ENCODE measurements around the gene ENAM.
"Not testable (repeated sequence)": the region's sequence is repeated elsewhere in the genome, so short reads cannot be mapped to it uniquely, and the experiment has no call there.

The ENAM gene

GRCh38 chr4:70623323-70623722, 5.2 kb upstream of the ENAM start:
- Histone ChIP-seq H3K9me3 (peaks cover 4% of the 10 kb centered on the region; the same call in 1 of the 2 replicates), H3K36me3 (no peaks in the 10 kb centered on the region), H3K9ac (no peak overlapping the region), H3K27me3 (no peaks in the 10 kb centered on the region), H3K4me2 (no peak overlapping the region), H3K27ac (no peak overlapping the region), H3K4me1 (no peaks in the 10 kb centered on the region), H3K4me3 (no peak overlapping the region), H4K20me1 (no peaks in the 10 kb centered on the region)
- no peak for TF ChIP-seq Cebpa-rat (IDR thresholded peaks at IDR 0.05)

GRCh38 chr4:70624226-70624793, 4.2 kb upstream of the ENAM start:
- no peaks in the 10 kb centered on the region for H3K27me3 ChIP-seq
- TF ChIP-seq Cebpa-rat (IDR thresholded peaks at IDR 0.05), result no peak
- H3K27ac ChIP-seq, result no peak overlapping the region
- no peaks in the 10 kb centered on the region for H3K36me3 ChIP-seq
- no peaks in the 10 kb centered on the region for H4K20me1 ChIP-seq
- no peaks in the 10 kb centered on the region for H3K9me3 ChIP-seq
- no peak overlapping the region for H3K9ac ChIP-seq
- H3K4me1 ChIP-seq, result no peaks in the 10 kb centered on the region
- no peak overlapping the region for H3K4me3 ChIP-seq
- no peak overlapping the region for H3K4me2 ChIP-seq

- Histone ChIP-seq H3K4me2 (no peak overlapping the region), H3K4me1 (no peaks in the 10 kb centered on the region), H3K4me3 (no peak overlapping the region), H3K27ac (no peak overlapping the region), H3K9ac (no peak overlapping the region), H3K36me3 (no peaks in the 10 kb centered on the region), H3K27me3 (no peaks in the 10 kb centered on the region), H4K20me1 (no peaks in the 10 kb centered on the region), H3K9me3 (no peaks in the 10 kb centered on the region)
- TF ChIP-seq Cebpa-rat (IDR thresholded peaks at IDR 0.05), result no peak
Measured at GRCh38 chr4:70627620-70628019, 924 bp upstream of the ENAM start.

- no peaks in the 10 kb centered on the region for H3K27me3 ChIP-seq
- H3K9ac ChIP-seq, result no peak overlapping the region
- no peaks in the 10 kb centered on the region for H3K36me3 ChIP-seq
- H3K9me3 ChIP-seq, result no peaks in the 10 kb centered on the region
- no peak overlapping the region for H3K27ac ChIP-seq
- no peaks in the 10 kb centered on the region for H3K4me1 ChIP-seq
- no peaks in the 10 kb centered on the region for H4K20me1 ChIP-seq
- no peak for TF ChIP-seq Cebpa-rat (IDR thresholded peaks at IDR 0.05)
- H3K4me3 ChIP-seq, result no peak overlapping the region
- H3K4me2 ChIP-seq, result no peak overlapping the region
Measured at GRCh38 chr4:70629469-70630090, 1.0 kb downstream of the ENAM start.

- no peak overlapping the region for H3K4me2 ChIP-seq
- no peaks in the 10 kb centered on the region for H3K36me3 ChIP-seq
- H3K9ac ChIP-seq, result no peak overlapping the region
- H4K20me1 ChIP-seq, result no peaks in the 10 kb centered on the region
- H3K27me3 ChIP-seq, result no peaks in the 10 kb centered on the region
- H3K27ac ChIP-seq, result no peak overlapping the region
- H3K4me3 ChIP-seq, result no peak overlapping the region
- no peak for TF ChIP-seq Cebpa-rat (IDR thresholded peaks at IDR 0.05)
- no peaks in the 10 kb centered on the region for H3K4me1 ChIP-seq
- H3K9me3 ChIP-seq, result no peaks in the 10 kb centered on the region
Measured at GRCh38 chr4:70630162-70630561, 1.6 kb downstream of the ENAM start.

DNA sequence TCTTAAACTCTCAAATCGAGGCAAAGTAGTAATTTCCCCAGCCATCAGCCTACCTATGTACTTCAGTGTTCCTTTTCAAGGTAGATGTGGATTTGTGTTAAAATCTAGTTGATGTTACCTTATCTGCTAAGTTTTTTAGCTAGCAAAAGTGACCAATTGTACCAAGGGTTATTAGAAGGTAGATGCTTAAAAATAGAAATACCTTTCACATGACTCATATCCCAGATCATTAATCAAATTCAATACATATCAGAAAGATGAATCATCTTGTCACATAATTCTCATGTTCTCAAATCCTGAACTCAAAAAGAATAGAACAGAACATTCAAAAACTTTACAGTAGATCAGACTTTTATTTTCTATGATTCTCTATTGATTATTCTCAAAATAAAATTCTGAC, 3.5 kb downstream of the ENAM start:
- Histone ChIP-seq H3K4me2 (no peak overlapping the region), H3K4me3 (no peak overlapping the region), H3K9ac (no peak overlapping the region), H3K4me1 (no peaks in the 10 kb centered on the region), H3K27me3 (no peaks in the 10 kb centered on the region), H3K9me3 (no peaks in the 10 kb centered on the region), H3K36me3 (no peaks in the 10 kb centered on the region), H4K20me1 (no peaks in the 10 kb centered on the region), H3K27ac (no peak overlapping the region)
- no peak for TF ChIP-seq Cebpa-rat (IDR thresholded peaks at IDR 0.05)

DNA sequence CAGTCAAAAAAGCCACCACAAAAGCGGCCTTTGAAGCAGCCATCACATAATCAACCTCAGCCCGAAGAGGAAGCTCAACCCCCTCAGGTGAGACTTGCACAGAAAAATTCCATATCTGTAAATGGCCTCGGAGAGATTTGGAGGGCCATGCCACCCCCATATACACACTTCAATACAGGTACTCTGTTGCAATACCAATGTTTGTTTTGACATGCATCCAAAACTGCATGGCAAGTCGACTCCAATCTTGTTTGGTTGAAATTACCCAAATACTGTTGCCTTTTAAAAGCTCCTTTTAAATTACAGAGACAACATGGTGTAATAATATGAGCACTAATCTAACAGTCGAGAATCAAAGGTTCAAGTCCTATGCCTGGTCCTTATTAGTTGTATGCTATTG, 5.9 kb downstream of the ENAM start:
- H3K4me1 ChIP-seq, result no peaks in the 10 kb centered on the region
- no peak overlapping the region for H3K4me3 ChIP-seq
- H3K27ac ChIP-seq, result no peak overlapping the region
- H4K20me1 ChIP-seq, result no peaks in the 10 kb centered on the region
- H3K36me3 ChIP-seq, result no peaks in the 10 kb centered on the region
- TF ChIP-seq Cebpa-rat (IDR thresholded peaks at IDR 0.05), result no peak
- no peaks in the 10 kb centered on the region for H3K9me3 ChIP-seq
- no peak overlapping the region for H3K9ac ChIP-seq
- H3K4me2 ChIP-seq, result no peak overlapping the region
- H3K27me3 ChIP-seq, result no peaks in the 10 kb centered on the region

DNA sequence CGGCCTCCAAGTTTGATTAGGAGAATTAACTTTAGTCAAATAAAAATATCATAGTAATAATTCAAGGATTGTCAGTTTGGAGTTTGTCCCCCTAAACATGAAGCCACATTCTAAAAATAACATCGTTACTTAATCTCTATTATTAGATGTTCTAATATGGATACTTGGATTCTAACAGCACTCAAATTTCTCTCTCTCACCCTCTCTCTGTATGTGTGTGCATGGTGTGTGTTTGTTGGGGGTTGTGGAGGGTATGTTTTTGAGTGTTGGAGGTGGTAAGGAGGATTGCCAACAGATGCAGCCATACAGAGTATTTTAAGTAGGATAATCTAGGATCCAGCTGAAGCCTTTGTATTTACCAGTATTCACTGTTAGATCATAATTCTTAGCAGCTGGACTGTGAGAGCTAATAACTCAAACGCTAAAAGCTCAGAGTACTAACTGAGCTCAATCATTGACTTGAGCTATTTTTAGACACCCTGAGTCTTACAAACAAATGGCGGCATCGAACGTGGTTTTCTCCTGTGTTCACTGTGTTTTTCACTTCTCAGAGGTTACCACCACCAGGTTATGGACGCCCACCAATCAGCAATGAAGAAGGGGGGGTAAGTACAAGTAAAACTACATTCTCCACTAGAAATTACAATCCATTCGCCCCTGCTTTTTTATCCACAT, 8.8 kb downstream of the ENAM start:
- TF ChIP-seq Cebpa-rat (IDR thresholded peaks at IDR 0.05), result no peak

DNA sequence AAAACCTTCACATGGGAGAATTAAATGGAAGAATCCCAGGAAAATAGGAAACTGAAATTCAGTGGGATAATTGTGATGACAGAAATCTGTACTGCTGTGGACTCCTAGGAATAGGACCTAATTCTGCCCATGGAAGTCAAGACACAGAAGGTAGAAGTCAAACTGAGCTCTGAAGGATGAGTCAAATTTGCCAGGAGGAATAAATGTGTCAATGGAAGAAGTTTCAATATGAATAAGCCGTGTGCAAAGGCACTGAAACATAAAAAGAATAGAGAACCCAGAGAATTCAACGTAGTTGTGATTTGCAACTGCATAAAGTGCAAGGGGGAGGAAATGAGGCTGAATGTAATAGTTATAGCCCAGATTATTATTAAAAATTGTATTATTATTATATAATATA, 11.6 kb downstream of the ENAM start:
- H3K4me2 ChIP-seq, result no peak overlapping the region

More for the DNA sequence above, 8.8 kb downstream of the ENAM start:
- H3K4me3 ChIP-seq, result no peak overlapping the region
- no peak overlapping the region for H3K9ac ChIP-seq
- H3K36me3 ChIP-seq, result no peaks in the 10 kb centered on the region
- no peaks in the 10 kb centered on the region for H3K4me1 ChIP-seq
- no peak overlapping the region for H3K4me2 ChIP-seq
- no peak overlapping the region for H3K27ac ChIP-seq
- no peaks in the 10 kb centered on the region for H4K20me1 ChIP-seq
- no peaks in the 10 kb centered on the region for H3K27me3 ChIP-seq
- H3K9me3 ChIP-seq, result no peaks in the 10 kb centered on the region

DNA sequence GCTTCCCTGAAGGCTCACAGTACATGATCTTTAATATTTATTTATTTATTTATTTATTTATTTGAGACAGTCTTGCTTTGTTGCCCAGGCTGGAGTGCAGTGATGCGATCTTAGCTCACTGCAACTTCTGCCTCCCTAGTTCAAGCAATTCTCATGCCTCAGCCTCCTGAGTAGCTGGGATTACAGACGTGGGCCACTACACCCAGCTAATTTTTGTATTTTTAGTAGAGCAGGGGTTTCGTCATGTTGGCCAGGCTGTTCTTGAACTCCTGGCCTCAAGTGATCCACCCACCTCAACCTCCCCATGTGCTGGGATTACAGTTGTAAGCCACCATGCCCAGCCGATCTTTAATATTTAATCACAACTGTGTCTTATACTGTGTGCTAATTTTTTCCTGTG, 22.2 kb downstream of the ENAM start:
- H3K36me3 ChIP-seq, H3K27ac ChIP-seq, H3K9me3 ChIP-seq, H4K20me1 ChIP-seq, H3K4me3 ChIP-seq, H3K4me2 ChIP-seq, H3K27me3 ChIP-seq, H3K4me1 ChIP-seq, H3K9ac ChIP-seq: not testable (repeated sequence)

More for the DNA sequence above, 11.6 kb downstream of the ENAM start:
- no peaks in the 10 kb centered on the region for H3K4me1 ChIP-seq
- TF ChIP-seq Cebpa-rat (IDR thresholded peaks at IDR 0.05), result no peak
- H3K9ac ChIP-seq, result no peak overlapping the region
- no peak overlapping the region for H3K4me3 ChIP-seq
- H3K27ac ChIP-seq, result no peak overlapping the region
- H3K9me3 ChIP-seq, result no peaks in the 10 kb centered on the region
- no peaks in the 10 kb centered on the region for H3K27me3 ChIP-seq
- no peaks in the 10 kb centered on the region for H4K20me1 ChIP-seq
- H3K36me3 ChIP-seq, result no peaks in the 10 kb centered on the region
